GM12878 (cell line): ENCODE measurements around the gene BLOC1S3.

Experiments
- CBFB ChIP-seq: IDR thresholded peaks from 2 replicates; pipeline ENCODE4 v1.6.1; 2016; ENCODE audit warnings: antibody characterized with exemption, low read depth
- CBX5 ChIP-seq: sonication (generic); IDR thresholded peaks from 2 replicates; pipeline ENCODE4 v1.6.1; 2016; ENCODE audit warnings: low read depth, moderate library complexity, mild to moderate bottlenecking, inconsistent platforms
- EZH2 ChIP-seq: IDR thresholded peaks from 2 replicates; pipeline ENCODE4 v1.6.1; 2012; ENCODE audit warnings: low read depth, mild to moderate bottlenecking, control low read depth, inconsistent platforms, low read length, borderline replicate concordance; ENCODE audit not compliant: control insufficient read depth
- MYC ChIP-seq: IDR thresholded peaks from 2 replicates; pipeline ENCODE4 v1.6.1; 2011; ENCODE audit warnings: mild to moderate bottlenecking, low read length, moderate library complexity, inconsistent platforms; ENCODE audit not compliant: insufficient read depth, insufficient replicate concordance, insufficient read length, severe bottlenecking
- NFYA ChIP-seq: IDR thresholded peaks from 2 replicates; pipeline ENCODE4 v1.6.1; 2011; ENCODE audit warnings: low read depth, mild to moderate bottlenecking, low read length, improper control_type of control experiment, borderline replicate concordance
- POLR2AphosphoS2 ChIP-seq: IDR thresholded peaks from 2 replicates; pipeline ENCODE4 v1.6.1; 2011; ENCODE audit warnings: low read depth, mild to moderate bottlenecking, low read length, improper control_type of control experiment, moderate library complexity
- RAD21 ChIP-seq: IDR thresholded peaks from 2 replicates; pipeline ENCODE4 v1.6.1; 2011; ENCODE audit warnings: mild to moderate bottlenecking, low read depth, low read length, moderate library complexity; ENCODE audit not compliant: insufficient read depth
- TAF1 ChIP-seq: IDR thresholded peaks from 2 replicates; pipeline ENCODE4 v1.6.1; 2011; ENCODE audit warnings: mild to moderate bottlenecking, low read depth, low read length, borderline replicate concordance
- TF ChIP-seq, protein P1 (sequence below): IDR thresholded peaks from 2 replicates; pipeline ENCODE4 v1.6.1; 2012; ENCODE audit warnings: mild to moderate bottlenecking, low read depth, low read length
- TF ChIP-seq, protein P2 (sequence below), 3 experiments: IDR thresholded peaks in 2 of 3; conservative IDR thresholded peaks in 1 of 3; 2 replicates each; pipeline ENCODE4 v1.5.1; 2011; ENCODE audit warnings: low read depth in 3 of 3, low read length in 3 of 3, mild to moderate bottlenecking in 3 of 3, control low read depth in 2 of 3, moderate library complexity in 2 of 3, inconsistent platforms in 1 of 3, mixed read lengths in 1 of 3; ENCODE audit not compliant: control insufficient read depth in 2 of 3, insufficient read depth in 1 of 3; ENCODE audit errors: extremely low read depth in 1 of 3
- TF ChIP-seq, protein P3 (sequence below): IDR thresholded peaks from 2 replicates; pipeline ENCODE4 v1.6.1; 2012; ENCODE audit warnings: low read depth, low read length, improper control_type of control experiment
- TF ChIP-seq, protein P4 (sequence below): fragments of 450-650 bp; formaldehyde crosslinking; IDR thresholded peaks from 2 replicates; pipeline ENCODE4 v1.5.0; 2022; ENCODE audit warnings: mild to moderate bottlenecking, missing genetic modification characterization

- TF ChIP-seq, protein P1, sequence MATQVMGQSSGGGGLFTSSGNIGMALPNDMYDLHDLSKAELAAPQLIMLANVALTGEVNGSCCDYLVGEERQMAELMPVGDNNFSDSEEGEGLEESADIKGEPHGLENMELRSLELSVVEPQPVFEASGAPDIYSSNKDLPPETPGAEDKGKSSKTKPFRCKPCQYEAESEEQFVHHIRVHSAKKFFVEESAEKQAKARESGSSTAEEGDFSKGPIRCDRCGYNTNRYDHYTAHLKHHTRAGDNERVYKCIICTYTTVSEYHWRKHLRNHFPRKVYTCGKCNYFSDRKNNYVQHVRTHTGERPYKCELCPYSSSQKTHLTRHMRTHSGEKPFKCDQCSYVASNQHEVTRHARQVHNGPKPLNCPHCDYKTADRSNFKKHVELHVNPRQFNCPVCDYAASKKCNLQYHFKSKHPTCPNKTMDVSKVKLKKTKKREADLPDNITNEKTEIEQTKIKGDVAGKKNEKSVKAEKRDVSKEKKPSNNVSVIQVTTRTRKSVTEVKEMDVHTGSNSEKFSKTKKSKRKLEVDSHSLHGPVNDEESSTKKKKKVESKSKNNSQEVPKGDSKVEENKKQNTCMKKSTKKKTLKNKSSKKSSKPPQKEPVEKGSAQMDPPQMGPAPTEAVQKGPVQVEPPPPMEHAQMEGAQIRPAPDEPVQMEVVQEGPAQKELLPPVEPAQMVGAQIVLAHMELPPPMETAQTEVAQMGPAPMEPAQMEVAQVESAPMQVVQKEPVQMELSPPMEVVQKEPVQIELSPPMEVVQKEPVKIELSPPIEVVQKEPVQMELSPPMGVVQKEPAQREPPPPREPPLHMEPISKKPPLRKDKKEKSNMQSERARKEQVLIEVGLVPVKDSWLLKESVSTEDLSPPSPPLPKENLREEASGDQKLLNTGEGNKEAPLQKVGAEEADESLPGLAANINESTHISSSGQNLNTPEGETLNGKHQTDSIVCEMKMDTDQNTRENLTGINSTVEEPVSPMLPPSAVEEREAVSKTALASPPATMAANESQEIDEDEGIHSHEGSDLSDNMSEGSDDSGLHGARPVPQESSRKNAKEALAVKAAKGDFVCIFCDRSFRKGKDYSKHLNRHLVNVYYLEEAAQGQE, result no peak
- TF ChIP-seq, protein P2, sequence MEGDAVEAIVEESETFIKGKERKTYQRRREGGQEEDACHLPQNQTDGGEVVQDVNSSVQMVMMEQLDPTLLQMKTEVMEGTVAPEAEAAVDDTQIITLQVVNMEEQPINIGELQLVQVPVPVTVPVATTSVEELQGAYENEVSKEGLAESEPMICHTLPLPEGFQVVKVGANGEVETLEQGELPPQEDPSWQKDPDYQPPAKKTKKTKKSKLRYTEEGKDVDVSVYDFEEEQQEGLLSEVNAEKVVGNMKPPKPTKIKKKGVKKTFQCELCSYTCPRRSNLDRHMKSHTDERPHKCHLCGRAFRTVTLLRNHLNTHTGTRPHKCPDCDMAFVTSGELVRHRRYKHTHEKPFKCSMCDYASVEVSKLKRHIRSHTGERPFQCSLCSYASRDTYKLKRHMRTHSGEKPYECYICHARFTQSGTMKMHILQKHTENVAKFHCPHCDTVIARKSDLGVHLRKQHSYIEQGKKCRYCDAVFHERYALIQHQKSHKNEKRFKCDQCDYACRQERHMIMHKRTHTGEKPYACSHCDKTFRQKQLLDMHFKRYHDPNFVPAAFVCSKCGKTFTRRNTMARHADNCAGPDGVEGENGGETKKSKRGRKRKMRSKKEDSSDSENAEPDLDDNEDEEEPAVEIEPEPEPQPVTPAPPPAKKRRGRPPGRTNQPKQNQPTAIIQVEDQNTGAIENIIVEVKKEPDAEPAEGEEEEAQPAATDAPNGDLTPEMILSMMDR (IDR thresholded peaks at IDR 0.05 in 2 of 3, conservative IDR thresholded peaks at IDR 0.05 in 1 of 3; ENCODE audit: control insufficient read depth in 2 of 3, extremely low read depth in 1 of 3, insufficient read depth in 1 of 3, low read depth in 3 of 3, low read length in 3 of 3), result peak; percentile 67 to 73 (median 69)
- no peak for TF ChIP-seq CBFB
- no peak for TF ChIP-seq POLR2AphosphoS2
- peak; percentile 78 for TF ChIP-seq RAD21
- no peak for TF ChIP-seq CBX5
- TF ChIP-seq EZH2, result no peak
- TF ChIP-seq TAF1, result no peak
- TF ChIP-seq NFYA, result no peak
- TF ChIP-seq MYC, result no peak
- TF ChIP-seq, protein P3, sequence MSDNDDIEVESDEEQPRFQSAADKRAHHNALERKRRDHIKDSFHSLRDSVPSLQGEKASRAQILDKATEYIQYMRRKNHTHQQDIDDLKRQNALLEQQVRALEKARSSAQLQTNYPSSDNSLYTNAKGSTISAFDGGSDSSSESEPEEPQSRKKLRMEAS, result no peak
- TF ChIP-seq, protein P4, sequence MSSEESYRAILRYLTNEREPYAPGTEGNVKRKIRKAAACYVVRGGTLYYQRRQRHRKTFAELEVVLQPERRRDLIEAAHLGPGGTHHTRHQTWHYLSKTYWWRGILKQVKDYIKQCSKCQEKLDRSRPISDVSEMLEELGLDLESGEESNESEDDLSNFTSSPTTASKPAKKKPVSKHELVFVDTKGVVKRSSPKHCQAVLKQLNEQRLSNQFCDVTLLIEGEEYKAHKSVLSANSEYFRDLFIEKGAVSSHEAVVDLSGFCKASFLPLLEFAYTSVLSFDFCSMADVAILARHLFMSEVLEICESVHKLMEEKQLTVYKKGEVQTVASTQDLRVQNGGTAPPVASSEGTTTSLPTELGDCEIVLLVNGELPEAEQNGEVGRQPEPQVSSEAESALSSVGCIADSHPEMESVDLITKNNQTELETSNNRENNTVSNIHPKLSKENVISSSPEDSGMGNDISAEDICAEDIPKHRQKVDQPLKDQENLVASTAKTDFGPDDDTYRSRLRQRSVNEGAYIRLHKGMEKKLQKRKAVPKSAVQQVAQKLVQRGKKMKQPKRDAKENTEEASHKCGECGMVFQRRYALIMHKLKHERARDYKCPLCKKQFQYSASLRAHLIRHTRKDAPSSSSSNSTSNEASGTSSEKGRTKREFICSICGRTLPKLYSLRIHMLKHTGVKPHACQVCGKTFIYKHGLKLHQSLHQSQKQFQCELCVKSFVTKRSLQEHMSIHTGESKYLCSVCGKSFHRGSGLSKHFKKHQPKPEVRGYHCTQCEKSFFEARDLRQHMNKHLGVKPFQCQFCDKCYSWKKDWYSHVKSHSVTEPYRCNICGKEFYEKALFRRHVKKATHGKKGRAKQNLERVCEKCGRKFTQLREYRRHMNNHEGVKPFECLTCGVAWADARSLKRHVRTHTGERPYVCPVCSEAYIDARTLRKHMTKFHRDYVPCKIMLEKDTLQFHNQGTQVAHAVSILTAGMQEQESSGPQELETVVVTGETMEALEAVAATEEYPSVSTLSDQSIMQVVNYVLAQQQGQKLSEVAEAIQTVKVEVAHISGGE (CRISPR knock-in tag), result no peak
Measured at GRCh38 chr19:45187421-45188100, 9.0 kb downstream of the BLOC1S3 start.
